Gastrocnemius medialis (tissue), 4 donors: ENCODE data around the gene GRHL3.

ENCODE experiments used
- CTCF ChIP-seq, 5 experiments: fragments of 450-650 bp in 3 of 5; fragments of 200-600 bp in 2 of 5; sonication (generic) in 2 of 5; IDR thresholded peaks in 4 of 5; conservative IDR thresholded peaks in 1 of 5; 1 replicate in 4 of 5; 2 replicates in 1 of 5; pipeline ENCODE4 v1.5.1; 2016 to 2019; ENCODE audit warnings: antibody characterized with exemption in 5 of 5, mild to moderate bottlenecking in 3 of 5, moderate library complexity in 3 of 5
- POLR2A ChIP-seq, 2 donors: fragments of 450-650 bp; IDR thresholded peaks; one replicate each; pipeline ENCODE4 v1.6.1; 2017; ENCODE audit warnings: antibody characterized with exemption in 2 of 2, mild to moderate bottlenecking in 2 of 2, moderate library complexity in 2 of 2

- no peak for TF ChIP-seq CTCF (IDR thresholded peaks at IDR 0.05 in 4 of 5, conservative IDR thresholded peaks at IDR 0.05 in 1 of 5)
- TF ChIP-seq POLR2A (IDR thresholded peaks at IDR 0.05) = no peak
Measured at GRCh38 chr1:24298606-24299005, 20.6 kb upstream of the GRHL3 start.
